GM12874 (cell line): ENCODE results near the gene FOXRED2.

Experiments
- CTCF ChIP-seq: IDR thresholded peaks from 2 replicates; pipeline ENCODE4 v1.5.1; 2011; ENCODE audit warnings: low read depth, mild to moderate bottlenecking, control low read depth, low read length, moderate library complexity; ENCODE audit not compliant: insufficient read depth

FOXRED2 gene

GRCh38 chr22:36465232-36466021 is 41.4 kb downstream of the FOXRED2 start:
- no peak for TF ChIP-seq CTCF

- no peak for TF ChIP-seq CTCF
Observed at GRCh38 chr22:36464715-36465231, 42.1 kb downstream of the FOXRED2 start.

GRCh38 chr22:36463783-36464184 is 43.1 kb downstream of the FOXRED2 start:
- no peak for TF ChIP-seq CTCF

GRCh38 chr22:36461665-36462649 is 44.9 kb downstream of the FOXRED2 start:
- TF ChIP-seq CTCF, result no peak

- TF ChIP-seq CTCF, result no peak
Observed at GRCh38 chr22:36460202-36460601, 46.6 kb downstream of the FOXRED2 start.

- no peak for TF ChIP-seq CTCF
Observed at GRCh38 chr22:36457688-36458450, 49.0 kb downstream of the FOXRED2 start.
